ENCODE measurements around the gene SEL1L3.
A peak's percentile ranks its signal among the peaks of the same experiment; 100 is the strongest.

Gene SEL1L3

DNA sequence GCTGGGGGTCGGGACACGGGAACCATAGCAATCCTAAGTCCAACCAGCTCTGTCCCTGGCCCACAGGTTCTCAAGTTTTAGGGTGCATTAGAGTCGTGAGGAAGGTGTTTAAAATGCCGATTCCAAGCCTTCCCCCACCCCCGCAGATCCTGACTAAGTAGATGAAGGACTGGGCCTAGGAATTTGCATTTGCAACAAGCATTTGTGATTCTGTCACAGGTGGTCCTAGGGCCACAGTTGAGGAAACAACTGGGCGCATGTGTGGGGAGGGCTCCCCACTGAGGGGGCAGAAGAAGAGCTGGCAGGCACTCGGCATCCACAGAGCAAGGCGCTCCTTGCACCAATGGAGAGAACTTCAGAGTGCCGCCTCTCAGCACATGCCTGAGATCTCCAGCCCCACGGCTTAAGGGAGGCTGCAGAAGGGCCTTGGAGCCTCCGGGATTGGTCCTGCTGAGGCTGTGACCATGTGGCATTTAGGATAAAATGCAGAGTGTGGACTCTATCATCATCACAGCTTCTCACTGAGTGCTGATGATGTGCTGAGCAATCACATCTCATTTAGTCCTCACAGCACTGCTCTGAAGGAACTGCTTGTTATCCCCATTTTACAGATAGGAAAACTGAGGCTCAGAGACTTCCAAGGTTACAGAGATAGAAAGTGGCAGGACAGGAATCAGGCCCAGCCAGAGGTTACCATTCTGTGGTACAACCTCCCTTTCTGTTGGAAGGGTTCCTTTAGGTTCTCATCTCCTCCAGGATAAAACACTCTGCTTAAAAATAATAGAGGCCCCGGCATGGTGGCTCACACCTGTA lies 16.7 kb downstream of the SEL1L3 start:
- DNase-seq = no peak

- no peak for DNase-seq
Measured at GRCh38 chr4:25844961-25845712, 17.7 kb downstream of the SEL1L3 start.

GRCh38 chr4:25843340-25844097 lies 19.3 kb downstream of the SEL1L3 start:
- no peak for DNase-seq

GRCh38 chr4:25842229-25842845 lies 20.5 kb downstream of the SEL1L3 start:
- peak in 2 of 4 experiments; percentile 3 to 9 for DNase-seq

DNA sequence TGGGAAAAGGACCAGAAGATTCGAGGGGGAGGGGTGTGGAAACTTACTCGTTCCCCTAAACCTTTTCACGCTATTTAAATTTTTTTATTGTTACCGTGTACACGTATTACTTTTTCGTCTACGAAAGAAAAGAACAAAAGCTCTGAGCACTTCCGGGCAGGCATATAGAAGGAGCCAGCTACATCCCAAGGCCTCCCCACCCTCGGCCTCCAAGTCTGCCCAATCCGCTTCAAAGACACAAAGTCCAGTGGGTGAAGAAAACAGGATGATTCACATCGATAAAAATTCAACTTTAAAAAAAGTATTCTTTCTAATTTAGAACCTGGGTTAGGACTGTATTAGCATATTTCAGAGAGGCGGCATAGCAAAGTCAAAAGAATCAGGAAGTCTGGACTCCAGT lies 23.1 kb downstream of the SEL1L3 start:
- DNase-seq = no peak

DNA sequence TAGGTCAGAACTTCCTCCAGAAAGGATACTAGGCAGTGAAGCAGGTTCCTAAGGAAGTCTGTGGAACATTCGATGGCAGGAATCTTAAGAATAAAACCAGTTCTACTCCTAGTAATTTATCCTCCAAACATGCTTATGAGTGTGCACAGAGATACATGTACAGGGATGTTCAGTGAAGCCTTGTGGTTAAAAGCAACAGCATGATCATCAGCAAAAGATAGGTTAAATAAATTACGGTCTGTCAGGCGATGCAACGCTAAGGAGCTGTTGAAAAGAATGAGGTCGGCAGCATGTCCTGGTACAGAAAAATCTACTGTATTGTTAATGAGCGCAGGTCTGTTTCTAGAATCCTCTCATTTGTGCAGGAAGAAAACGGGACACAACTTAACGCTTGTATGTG lies 23.6 kb downstream of the SEL1L3 start:
- DNase-seq = no peak

GRCh38 chr4:25838526-25838925 lies 24.3 kb downstream of the SEL1L3 start:
- no peak for DNase-seq

- DNase-seq = no peak
Measured at GRCh38 chr4:25837107-25837506, 25.7 kb downstream of the SEL1L3 start.

- no peak for DNase-seq
Measured at GRCh38 chr4:25835384-25835783, 27.4 kb downstream of the SEL1L3 start.

- no peak for DNase-seq
Measured at GRCh38 chr4:25834411-25835107, 28.2 kb downstream of the SEL1L3 start.

DNA sequence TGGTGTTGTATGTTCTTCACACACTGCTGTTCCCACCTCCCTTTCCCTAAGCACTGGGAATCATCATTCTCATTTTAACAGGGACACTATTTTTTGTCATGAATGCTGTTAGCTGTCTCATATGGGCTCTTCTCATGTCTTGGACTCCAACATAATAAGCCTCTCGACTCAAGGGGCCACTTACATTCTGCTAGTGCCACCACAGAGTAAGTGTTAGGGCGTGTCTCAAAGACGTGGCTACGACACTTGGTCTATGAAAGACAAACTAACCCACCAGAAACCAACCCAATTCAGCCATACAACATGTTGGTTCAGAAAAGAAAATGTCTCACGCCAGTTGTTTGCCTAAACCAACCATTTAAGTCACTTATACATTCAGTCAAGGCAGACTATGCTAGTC lies 32.2 kb downstream of the SEL1L3 start:
- no peak for DNase-seq

DNA sequence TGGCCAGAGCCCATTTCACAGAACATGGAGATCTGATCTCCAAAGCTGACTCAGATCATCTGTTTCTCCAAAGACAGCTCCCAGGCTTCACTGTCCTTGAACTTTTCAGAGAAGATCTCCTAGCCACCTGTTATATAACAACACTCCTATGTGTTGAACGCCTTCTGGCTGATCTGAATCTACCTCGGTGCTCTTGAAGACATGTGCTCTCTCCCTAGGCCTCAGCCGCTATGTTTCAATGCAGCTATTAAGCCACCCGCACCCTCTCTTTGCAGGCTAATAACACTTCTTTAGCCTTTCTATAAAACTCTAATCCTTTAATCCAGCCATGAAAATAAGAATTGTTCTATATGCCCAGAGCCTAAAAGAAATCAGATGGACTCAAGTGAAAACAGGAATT lies 34.9 kb downstream of the SEL1L3 start:
- no peak for DNase-seq

- no peak for DNase-seq
Measured at GRCh38 chr4:25827373-25827772, 35.4 kb downstream of the SEL1L3 start.

DNA sequence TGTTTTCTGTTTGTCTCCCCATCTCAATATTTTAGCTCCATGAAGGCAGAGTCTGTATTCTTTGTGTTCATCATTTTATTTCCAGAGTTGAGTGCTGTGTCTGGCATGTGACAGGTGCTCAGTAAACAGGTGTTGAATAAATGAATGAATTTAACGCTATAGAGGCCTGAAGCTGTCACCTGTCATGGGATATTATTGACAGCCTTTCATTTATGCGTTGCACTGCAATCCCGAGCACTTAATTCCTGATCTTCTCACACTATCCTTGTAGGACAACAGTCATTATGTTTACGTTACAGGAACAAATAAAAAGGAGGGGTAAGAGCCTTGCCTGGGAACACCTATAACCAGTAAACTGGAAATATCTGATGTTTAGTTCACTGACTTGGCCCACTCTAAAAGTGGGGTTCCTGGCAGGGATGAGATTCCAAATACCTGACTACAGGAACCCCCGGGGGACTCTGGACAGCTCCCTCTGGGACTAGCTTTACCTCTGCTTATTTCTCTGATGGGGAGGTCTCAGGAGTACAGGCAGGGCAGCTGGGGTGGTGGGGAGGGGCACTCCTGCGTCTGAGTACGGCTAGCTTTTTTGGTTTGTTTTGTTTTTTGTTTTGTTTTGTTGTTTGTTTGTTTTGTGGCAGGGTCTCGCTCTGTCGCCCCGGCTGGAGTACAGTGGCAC lies 36.6 kb downstream of the SEL1L3 start:
- no peak for DNase-seq

DNA sequence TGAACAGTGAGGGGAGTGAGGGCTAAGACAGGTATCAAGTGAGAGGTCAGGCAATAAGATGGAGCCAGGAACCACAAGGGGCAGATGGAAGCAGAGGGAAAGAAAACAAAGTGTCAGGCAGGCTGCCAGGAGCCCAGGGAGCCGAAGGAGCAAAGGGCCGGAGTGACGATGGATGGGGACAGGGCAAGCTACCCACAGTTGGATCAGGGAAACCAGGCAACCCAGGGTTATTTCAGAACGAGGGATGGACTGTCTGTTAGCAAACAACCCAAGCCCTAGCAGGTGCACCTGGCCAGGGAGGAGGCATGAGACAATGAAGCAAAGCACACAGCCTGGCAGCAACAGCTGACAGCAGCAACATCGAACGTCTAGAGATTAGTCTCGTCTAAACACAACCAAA lies 39.2 kb downstream of the SEL1L3 start:
- DNase-seq = no peak

GRCh38 chr4:25821899-25822298 lies 40.9 kb downstream of the SEL1L3 start:
- DNase-seq = no peak

GRCh38 chr4:25821267-25821666 lies 41.5 kb downstream of the SEL1L3 start:
- no peak for DNase-seq

GRCh38 chr4:25818876-25819275 lies 43.9 kb downstream of the SEL1L3 start:
- no peak for DNase-seq

DNA sequence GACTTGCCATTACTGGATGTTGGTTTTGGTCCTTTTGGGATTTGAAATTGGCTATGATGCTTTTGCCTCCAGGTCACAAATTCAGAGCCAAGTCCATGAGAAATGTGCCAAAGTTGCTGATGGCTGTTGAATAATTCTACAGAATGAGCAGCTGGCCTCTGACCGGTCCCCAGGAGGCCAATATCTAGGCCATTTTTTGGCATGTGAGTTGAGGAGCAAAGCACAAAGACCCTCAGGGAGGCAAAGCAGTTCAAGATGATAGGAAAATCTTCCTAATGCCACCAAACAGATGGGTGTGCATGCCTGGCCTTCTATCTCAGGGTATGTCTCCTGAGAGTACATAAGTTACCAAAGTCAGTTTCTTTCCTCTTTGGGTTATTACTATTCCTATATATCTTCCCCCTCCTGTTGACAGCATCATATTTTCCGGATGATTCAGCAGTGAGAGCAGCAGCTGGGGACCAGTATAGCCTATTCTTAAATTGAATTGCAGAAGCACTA lies 44.4 kb downstream of the SEL1L3 start:
- DNase-seq = no peak

DNA sequence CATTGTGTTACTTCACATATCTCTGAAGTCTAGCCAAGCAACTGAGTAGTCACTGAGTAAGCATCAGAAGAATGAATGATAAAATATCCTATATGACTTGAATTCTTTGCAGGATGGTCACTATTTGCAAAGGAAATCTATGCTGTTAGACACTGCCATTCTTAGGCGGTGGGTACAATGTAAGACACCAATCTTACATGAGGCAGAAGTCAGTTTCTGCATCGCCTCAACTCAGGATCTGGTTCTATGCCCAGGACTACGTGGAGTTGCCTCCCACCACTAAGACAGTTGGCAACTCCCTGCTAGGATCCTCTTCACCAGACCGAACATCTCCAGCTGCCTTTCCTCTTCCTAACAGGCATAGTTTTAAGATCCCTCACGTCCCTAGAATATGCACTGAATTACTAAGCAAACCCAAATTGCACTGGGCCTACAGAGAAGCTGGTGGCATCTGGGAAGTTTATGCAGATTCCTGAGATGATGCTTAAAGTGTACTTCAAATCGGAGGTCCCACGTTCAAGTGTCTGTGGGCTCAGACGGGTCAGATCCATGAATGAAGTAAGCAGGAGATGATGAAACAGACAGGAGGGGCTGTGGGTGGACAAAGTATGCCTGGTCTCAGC lies 45.6 kb downstream of the SEL1L3 start:
- no peak for DNase-seq

DNA sequence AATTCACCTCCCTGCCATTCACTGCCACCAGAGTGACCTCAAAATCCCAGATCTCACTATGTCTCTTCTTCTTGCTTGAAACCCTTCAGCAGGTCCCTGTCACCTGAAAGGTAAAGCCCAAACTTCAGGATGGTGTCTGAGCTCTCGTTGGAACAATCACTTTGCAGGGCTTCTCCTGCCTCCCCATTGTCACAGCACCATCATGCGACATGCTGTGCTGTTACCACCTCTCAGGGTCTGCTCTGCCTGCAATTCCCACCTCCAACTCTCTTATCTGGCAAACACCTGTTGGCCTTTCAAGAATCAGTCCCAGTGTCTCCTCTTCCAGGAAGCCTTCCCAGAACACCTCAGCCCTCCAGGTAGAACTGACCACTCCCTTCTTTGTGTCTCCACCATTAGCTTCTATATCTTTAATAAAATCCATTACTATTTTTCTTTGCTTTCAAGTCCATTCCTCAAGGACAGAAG lies 46.2 kb downstream of the SEL1L3 start:
- DNase-seq = no peak
